Uterus (tissue), 4 donors: Measurements from ENCODE around the gene RNF181. TPM values are rescaled to one million over a fixed set of nuclear protein-coding genes. Genes with fewer than 3 reads are reported as not detected.
"Not testable (repeated sequence)": the region's sequence is repeated elsewhere in the genome, so short reads cannot be mapped to it uniquely, and the experiment has no call there.

Experiments used
- DNase-seq, 2 donors: peaks; one replicate each; pipeline ENCODE4 v3.0.0-alpha.2; 2019 to 2020
- H3K27ac ChIP-seq, 2 donors: fragments of 200-600 bp; sonication (generic); 1 replicate in 1 of 2; 2 replicates in 1 of 2; pipeline ENCODE4 v1.5.1; 2016 to 2018
- H3K27me3 ChIP-seq, 2 donors: fragments of 200-600 bp; sonication (generic); one replicate each; pipeline ENCODE4 v1.5.1; 2018 to 2019; ENCODE audit warnings: control low read depth in 1 of 2
- H3K36me3 ChIP-seq, 2 donors: fragments of 200-600 bp; sonication (generic); one replicate each; pipeline ENCODE4 v1.5.1; 2019; ENCODE audit warnings: control low read depth in 1 of 2
- H3K4me1 ChIP-seq, 2 donors: fragments of 200-600 bp; sonication (generic); one replicate each; pipeline ENCODE4 v1.5.1; 2018 to 2019; ENCODE audit warnings: control low read depth in 1 of 2
- H3K4me3 ChIP-seq, 2 donors: fragments of 200-600 bp; sonication (generic); 1 replicate in 1 of 2; 2 replicates in 1 of 2; pipeline ENCODE4 v1.5.1; 2018 to 2019; ENCODE audit warnings: mild to moderate bottlenecking in 1 of 2
- H3K9me3 ChIP-seq, 2 donors: fragments of 200-600 bp; sonication (generic); one replicate each; pipeline ENCODE4 v1.5.1; 2019; ENCODE audit warnings: control low read depth in 1 of 2
- POLR2A ChIP-seq, 2 donors: fragments of 450-650 bp; IDR thresholded peaks; one replicate each; pipeline ENCODE4 v1.6.1; 2016; ENCODE audit warnings: antibody characterized with exemption in 2 of 2, mild to moderate bottlenecking in 1 of 2, moderate library complexity in 1 of 2
- intact Hi-C: fragments of 100-400 bp; cut with DNase I; formaldehyde crosslinking; loops from one replicate; pipeline ENCODE4 v1.15.1; 2023; ENCODE audit warnings: low total_unique reads
- total RNA-seq, 4 donors: library from RNA; depleted of rRNA in 3 of 4; stranded (reverse); fragments of >200 nt in 3 of 4; gene quantifications; one replicate each; pipeline versions ENCODE4 v1.1.0 to v1.2.4, GENCODE V29; 2014 to 2023
- TF ChIP-seq, protein P1 (sequence below), 4 experiments: fragments of 200-600 bp in 2 of 4; fragments of 450-650 bp in 2 of 4; sonication (generic) in 2 of 4; IDR thresholded peaks; one replicate each; pipeline ENCODE4 v1.5.1; 2016 to 2019; ENCODE audit warnings: antibody characterized with exemption in 4 of 4, mild to moderate bottlenecking in 2 of 4, moderate library complexity in 1 of 4
- donor health status: DM: yes; HTN: yes; CAD: no.

Gene RNF181
- total RNA-seq, 4 donors from 2014 or later = 53.0 to 362 (median 175) TPM

DNA sequence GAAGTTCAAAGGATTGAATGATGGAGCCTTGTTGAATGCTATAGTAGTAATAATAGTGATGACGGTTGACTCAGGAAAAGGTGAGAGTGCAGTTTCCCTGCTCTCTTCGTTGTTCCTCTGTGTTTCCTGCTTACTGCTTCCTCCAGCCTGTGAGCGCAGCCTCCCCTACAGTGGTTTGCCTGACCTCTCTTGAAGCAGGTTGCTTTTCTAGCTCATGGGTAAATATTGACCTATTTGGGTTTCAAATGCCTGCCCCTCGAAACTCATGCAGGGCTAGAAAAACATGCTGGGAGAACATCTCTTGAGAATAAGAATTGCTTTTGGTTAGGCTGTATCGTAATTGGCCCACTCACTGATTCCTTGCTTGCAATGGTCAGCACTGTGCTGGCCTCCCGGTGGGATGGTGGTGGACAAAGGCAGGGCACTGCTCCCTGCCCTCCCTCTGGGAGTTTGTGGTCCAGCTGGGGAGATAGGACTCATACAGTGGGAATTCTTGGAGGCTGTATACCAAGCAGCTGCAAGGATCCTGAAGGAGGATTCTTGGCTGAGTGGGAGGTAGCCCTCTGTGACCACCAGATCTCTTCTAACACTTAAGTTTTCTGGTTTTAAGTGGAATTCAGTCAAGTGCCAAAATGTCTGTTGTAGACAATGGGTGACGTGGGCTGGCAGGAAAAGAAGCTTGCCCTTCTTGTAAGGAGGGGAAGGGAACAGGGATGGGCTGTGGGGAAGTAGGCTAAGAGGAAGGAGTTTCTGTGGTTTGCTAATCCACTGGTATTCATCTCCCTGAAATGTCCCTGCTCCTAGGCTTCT is 5.4 kb upstream of the RNF181 start:
- Histone ChIP-seq H3K4me3 (no peak overlapping the region), H3K4me1 (peaks cover 0 to 12% of the 10 kb centered on the region in 2 donors), H3K9me3 (no peaks in the 10 kb centered on the region), H3K27me3 (no peaks in the 10 kb centered on the region), H3K36me3 (no peaks in the 10 kb centered on the region), H3K27ac (peak overlapping the region; percentile 74 to 79)
- DNase-seq = no peak
- TF ChIP-seq, protein P1, sequence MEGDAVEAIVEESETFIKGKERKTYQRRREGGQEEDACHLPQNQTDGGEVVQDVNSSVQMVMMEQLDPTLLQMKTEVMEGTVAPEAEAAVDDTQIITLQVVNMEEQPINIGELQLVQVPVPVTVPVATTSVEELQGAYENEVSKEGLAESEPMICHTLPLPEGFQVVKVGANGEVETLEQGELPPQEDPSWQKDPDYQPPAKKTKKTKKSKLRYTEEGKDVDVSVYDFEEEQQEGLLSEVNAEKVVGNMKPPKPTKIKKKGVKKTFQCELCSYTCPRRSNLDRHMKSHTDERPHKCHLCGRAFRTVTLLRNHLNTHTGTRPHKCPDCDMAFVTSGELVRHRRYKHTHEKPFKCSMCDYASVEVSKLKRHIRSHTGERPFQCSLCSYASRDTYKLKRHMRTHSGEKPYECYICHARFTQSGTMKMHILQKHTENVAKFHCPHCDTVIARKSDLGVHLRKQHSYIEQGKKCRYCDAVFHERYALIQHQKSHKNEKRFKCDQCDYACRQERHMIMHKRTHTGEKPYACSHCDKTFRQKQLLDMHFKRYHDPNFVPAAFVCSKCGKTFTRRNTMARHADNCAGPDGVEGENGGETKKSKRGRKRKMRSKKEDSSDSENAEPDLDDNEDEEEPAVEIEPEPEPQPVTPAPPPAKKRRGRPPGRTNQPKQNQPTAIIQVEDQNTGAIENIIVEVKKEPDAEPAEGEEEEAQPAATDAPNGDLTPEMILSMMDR (IDR thresholded peaks at IDR 0.05) = no peak
- TF ChIP-seq POLR2A (IDR thresholded peaks at IDR 0.05) = no peak
- intact Hi-C loops = no loop called here

DNA sequence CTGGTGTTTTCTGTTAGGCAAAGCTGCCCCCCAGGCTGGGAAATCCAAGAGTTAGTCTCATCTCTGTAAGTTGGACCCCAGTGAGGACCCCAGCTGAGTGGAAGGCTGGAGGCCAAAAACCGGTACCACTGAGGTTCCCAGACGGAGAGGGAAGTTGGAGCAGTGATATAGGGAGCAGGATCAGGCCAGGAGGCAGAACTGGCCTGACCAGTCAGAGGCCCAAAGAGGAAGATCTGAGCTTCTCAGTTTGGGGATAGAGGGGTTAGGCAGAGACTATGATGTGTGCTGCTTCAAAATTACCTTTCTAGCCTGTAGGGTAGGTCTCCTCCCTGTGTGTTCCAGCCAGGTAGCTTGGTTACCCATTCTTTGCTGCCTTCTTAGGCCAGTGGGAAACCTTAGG is 4.6 kb upstream of the RNF181 start:
- H3K4me1 ChIP-seq = peaks cover 0 to 12% of the 10 kb centered on the region in 2 donors
- H3K27ac ChIP-seq = peak overlapping the region; percentile 74 to 79
- no peak for TF ChIP-seq POLR2A (IDR thresholded peaks at IDR 0.05)
- TF ChIP-seq, protein P1 (IDR thresholded peaks at IDR 0.05) = no peak
- H3K27me3 ChIP-seq = no peaks in the 10 kb centered on the region
- no peaks in the 10 kb centered on the region for H3K36me3 ChIP-seq
- H3K4me3 ChIP-seq = no peak overlapping the region
- no peaks in the 10 kb centered on the region for H3K9me3 ChIP-seq
- no peak for DNase-seq
- intact Hi-C loops = no loop called here

DNA sequence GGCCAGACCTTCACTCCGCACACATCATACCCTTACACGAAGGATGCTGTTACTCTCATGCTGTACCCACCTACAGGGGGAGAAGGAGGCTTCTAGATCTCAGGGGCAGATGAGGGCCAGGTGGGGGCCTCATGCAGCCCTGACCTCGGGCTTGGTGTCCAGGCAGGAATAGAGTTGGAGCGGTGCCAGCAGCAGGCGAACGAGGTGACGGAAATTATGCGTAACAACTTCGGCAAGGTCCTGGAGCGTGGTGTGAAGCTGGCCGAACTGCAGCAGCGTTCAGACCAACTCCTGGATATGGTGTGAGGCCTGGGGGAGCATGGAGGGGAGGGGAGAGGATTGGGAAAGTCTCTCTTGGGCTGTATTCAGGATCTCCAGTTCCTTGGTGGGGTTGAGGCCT is 4.0 kb upstream of the RNF181 start:
- Histone ChIP-seq H3K27me3 (no peaks in the 10 kb centered on the region), H3K4me1 (peaks cover 0 to 15% of the 10 kb centered on the region in 2 donors), H3K9me3 (no peaks in the 10 kb centered on the region), H3K27ac (peak overlapping the region; percentile 74 to 79), H3K36me3 (no peaks in the 10 kb centered on the region), H3K4me3 (no peak overlapping the region)
- intact Hi-C loops = no loop called here
- TF ChIP-seq, protein P1 (IDR thresholded peaks at IDR 0.05) = no peak
- TF ChIP-seq POLR2A (IDR thresholded peaks at IDR 0.05) = no peak
- DNase-seq = no peak

DNA sequence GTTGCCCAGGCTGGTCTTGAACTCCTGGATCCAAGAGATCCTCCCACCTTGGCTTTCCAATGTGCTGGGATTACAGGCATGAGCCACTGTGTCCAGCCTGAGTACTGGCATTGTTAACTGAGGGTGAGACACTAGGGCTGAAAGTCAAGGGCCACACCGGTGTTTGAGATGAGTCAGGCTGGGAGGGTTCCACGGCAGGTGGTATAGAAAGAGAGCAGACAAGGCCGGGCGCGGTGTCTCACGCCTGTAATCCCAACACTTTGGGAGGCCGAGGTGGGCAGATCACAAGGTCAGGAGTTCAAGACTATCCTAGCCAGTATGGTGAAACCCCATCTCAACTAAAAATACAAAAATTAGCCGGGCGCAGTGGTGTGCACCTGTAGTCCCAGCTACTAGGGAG is 3.2 kb upstream of the RNF181 start:
- H3K4me1 ChIP-seq = peaks cover 3 to 18% of the 10 kb centered on the region in 2 donors
- H3K4me3 ChIP-seq, H3K36me3 ChIP-seq, H3K9me3 ChIP-seq, intact Hi-C loops, H3K27me3 ChIP-seq, DNase-seq: not testable (repeated sequence)
- H3K27ac ChIP-seq = peak overlapping the region; percentile 74 to 79

DNA sequence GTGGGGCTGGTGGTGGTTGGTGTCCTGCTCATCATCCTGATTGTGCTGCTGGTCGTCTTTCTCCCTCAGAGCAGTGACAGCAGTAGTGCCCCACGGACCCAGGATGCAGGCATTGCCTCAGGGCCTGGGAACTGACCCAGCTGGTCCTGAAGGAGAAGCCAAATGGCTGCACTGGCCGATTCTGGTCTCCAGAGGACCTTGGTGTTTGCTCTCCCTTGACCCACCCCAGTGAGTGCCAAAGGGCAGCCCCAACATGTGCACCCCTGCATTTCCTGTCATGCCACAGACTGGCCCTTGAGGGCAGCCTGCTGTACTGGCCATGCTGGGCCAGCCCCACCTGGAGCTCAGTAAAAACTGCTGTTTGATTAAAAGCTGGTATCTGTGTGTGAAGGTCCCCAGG is 2.5 kb upstream of the RNF181 start:
- Histone ChIP-seq H3K27me3 (no peaks in the 10 kb centered on the region), H3K27ac (no peak overlapping the region), H3K36me3 (no peaks in the 10 kb centered on the region), H3K4me1 (peaks cover 3 to 18% of the 10 kb centered on the region in 2 donors), H3K4me3 (no peak overlapping the region), H3K9me3 (no peaks in the 10 kb centered on the region)
- no peak for DNase-seq
- intact Hi-C loops = no loop called here
- TF ChIP-seq POLR2A (IDR thresholded peaks at IDR 0.05) = no peak
- TF ChIP-seq, protein P1 (IDR thresholded peaks at IDR 0.05) = no peak
